Neural cell (in vitro differentiated cells): ENCODE measurements around the gene FANCG. TPM values are rescaled to one million over a fixed set of nuclear protein-coding genes. Genes with fewer than 3 reads are reported as not detected.

ENCODE experiments used
- H2AFZ ChIP-seq: fragments of 200-600, 300-800 bp; sonication (generic), shearing (Covaris generic); 2 replicates; pipeline ENCODE4 v1.6.0; 2014; ENCODE audit warnings: low read depth, mild to moderate bottlenecking, antibody characterized with exemption, low read length, moderate library complexity
- H3F3A ChIP-seq: fragments of 200-600 bp; shearing (Covaris generic); 2 replicates; pipeline ENCODE4 v1.6.1; 2016; ENCODE audit warnings: mild to moderate bottlenecking, moderate library complexity, mixed read lengths, antibody characterized with exemption, low read length; ENCODE audit not compliant: insufficient read depth, poor library complexity, severe bottlenecking
- H3K27ac ChIP-seq: fragments of 200-600, 300-800 bp; sonication (generic), shearing (Covaris generic); 2 replicates; pipeline ENCODE4 v1.5.1; 2014; ENCODE audit warnings: mild to moderate bottlenecking, low read length, moderate library complexity
- H3K27me3 ChIP-seq: fragments of 300-800, 200-600 bp; sonication (generic), shearing (Covaris generic); 2 replicates; pipeline ENCODE4 v1.6.0; 2014; ENCODE audit warnings: mild to moderate bottlenecking, low read depth, low read length, moderate library complexity; ENCODE audit not compliant: insufficient read depth
- H3K36me3 ChIP-seq: fragments of 300-800, 200-600 bp; sonication (generic), shearing (Covaris generic); 2 replicates; pipeline ENCODE4 v1.5.1; 2014; ENCODE audit warnings: mild to moderate bottlenecking, antibody characterized with exemption, low read length, moderate library complexity; ENCODE audit not compliant: insufficient read depth
- H3K4me2 ChIP-seq: fragments of 300-800, 200-600 bp; sonication (generic), shearing (Covaris generic); 2 replicates; pipeline ENCODE4 v1.6.0; 2014; ENCODE audit warnings: mild to moderate bottlenecking, low read length
- H3K4me3 ChIP-seq: fragments of 300-800, 200-600 bp; sonication (generic), shearing (Covaris generic); 2 replicates; pipeline ENCODE4 v1.5.1; 2014; ENCODE audit warnings: mild to moderate bottlenecking, low read length, moderate library complexity
- H3K79me2 ChIP-seq: fragments of 200-600 bp; shearing (Covaris generic); replicated peaks from 2 replicates; pipeline ENCODE4 v1.6.0; 2014; ENCODE audit warnings: mild to moderate bottlenecking, low read length, moderate library complexity; ENCODE audit not compliant: insufficient read depth
- H3K9ac ChIP-seq: fragments of 300-800, 200-600 bp; sonication (generic), shearing (Covaris generic); 2 replicates; pipeline ENCODE4 v1.6.1; 2016; ENCODE audit warnings: mild to moderate bottlenecking, low read length, mixed read lengths
- H3K9me2 ChIP-seq: fragments of 200-600 bp; shearing (Covaris generic); 2 replicates; pipeline ENCODE4 v1.6.1; 2016; ENCODE audit warnings: mild to moderate bottlenecking, low read length, mixed read lengths; ENCODE audit not compliant: insufficient read depth
- H3K9me3 ChIP-seq: fragments of 200-600, 300-800 bp; sonication (generic), shearing (Covaris generic); 2 replicates; pipeline ENCODE4 v1.6.1; 2016; ENCODE audit warnings: mild to moderate bottlenecking, mixed run types, low read length, moderate library complexity, mixed read lengths
- H4K20me1 ChIP-seq: fragments of 200-600 bp; shearing (Covaris generic); 2 replicates; pipeline ENCODE4 v1.6.1; 2016; ENCODE audit warnings: mild to moderate bottlenecking, mixed run types; ENCODE audit not compliant: insufficient read depth
- CTCF ChIP-seq: fragments of 450-650 bp; IDR thresholded peaks from 2 replicates; pipeline ENCODE4 v1.5.1; 2014; ENCODE audit warnings: antibody characterized with exemption, mild to moderate bottlenecking, moderate library complexity; ENCODE audit not compliant: poor library complexity, severe bottlenecking
- EP300 ChIP-seq: fragments of 450-650 bp; conservative IDR thresholded peaks from 2 replicates; pipeline ENCODE4 v1.6.1; 2014; ENCODE audit warnings: antibody characterized with exemption, mild to moderate bottlenecking, moderate library complexity; ENCODE audit not compliant: poor library complexity, severe bottlenecking
- EZH2 ChIP-seq: fragments of 200-600, 300-800 bp; shearing (Covaris generic), sonication (generic); IDR thresholded peaks from 2 replicates; pipeline ENCODE4 v1.6.1; 2014; ENCODE audit warnings: antibody characterized with exemption, low read length, borderline replicate concordance, mild to moderate bottlenecking; ENCODE audit not compliant: insufficient read depth, poor library complexity, severe bottlenecking
- MXI1 ChIP-seq: fragments of 450-650 bp; conservative IDR thresholded peaks from 2 replicates; pipeline ENCODE4 v1.6.1; 2014; ENCODE audit warnings: antibody characterized with exemption, mild to moderate bottlenecking; ENCODE audit not compliant: poor library complexity, severe bottlenecking
- POLR2AphosphoS5 ChIP-seq: IDR thresholded peaks from 2 replicates; pipeline ENCODE4 v1.6.1; 2012
- RAD21 ChIP-seq: fragments of 450-650 bp; conservative IDR thresholded peaks from 2 replicates; pipeline ENCODE4 v1.6.1; 2014; ENCODE audit warnings: antibody characterized with exemption, mild to moderate bottlenecking, moderate library complexity
- REST ChIP-seq: IDR thresholded peaks from 2 replicates; pipeline ENCODE4 v1.6.1; 2012; ENCODE audit warnings: borderline replicate concordance
- SMC3 ChIP-seq: fragments of 450-650 bp; conservative IDR thresholded peaks from 2 replicates; pipeline ENCODE4 v1.6.1; 2014; ENCODE audit warnings: antibody characterized with exemption, mild to moderate bottlenecking, moderate library complexity; ENCODE audit not compliant: poor library complexity
- TAF1 ChIP-seq: IDR thresholded peaks from 2 replicates; pipeline ENCODE4 v1.6.1; 2012; ENCODE audit warnings: low read depth
- polyA plus RNA-seq: library from polyadenylated mRNA; depleted of rRNA; stranded (reverse); fragments of >200 nt; gene quantifications from 2 replicates; pipeline ENCODE4 v1.2.3, GENCODE V29; 2014

FANCG gene
- polyA plus RNA-seq, 1 donor from 2014 or later = 56.0 TPM

- Histone ChIP-seq H4K20me1 (no peaks in the 10 kb centered on the region), H3K79me2 (peaks cover 40% of the 10 kb centered on the region), H3F3A (peaks cover 7% of the 10 kb centered on the region), H3K4me3 (no peak overlapping the region), H3K9ac (no peak overlapping the region), H2AFZ (no peak overlapping the region), H3K9me3 (no peaks in the 10 kb centered on the region), H3K27ac (no peak overlapping the region), H3K4me2 (no peak overlapping the region), H3K27me3 (no peaks in the 10 kb centered on the region), H3K9me2 (no peaks in the 10 kb centered on the region), H3K36me3 (no peaks in the 10 kb centered on the region)
- TF ChIP-seq POLR2AphosphoS5 (no peak), CTCF (no peak), REST (no peak), MXI1 (no peak), EZH2 (no peak), TAF1 (no peak), SMC3 (no peak), EP300 (no peak), RAD21 (no peak)
These were observed 26.6 kb upstream of the FANCG start for GRCh38 chr9:35106343-35106730.

GRCh38 chr9:35105571-35106342 lies 26.0 kb upstream of the FANCG start:
- TF ChIP-seq TAF1 (no peak), RAD21 (no peak), REST (no peak), SMC3 (no peak), EP300 (no peak), EZH2 (no peak), POLR2AphosphoS5 (no peak), CTCF (no peak), MXI1 (no peak)
- H3F3A ChIP-seq = peaks cover 7% of the 10 kb centered on the region
- H3K27me3 ChIP-seq = no peaks in the 10 kb centered on the region
- H3K27ac ChIP-seq = peak overlapping the region; percentile 0
- no peaks in the 10 kb centered on the region for H3K9me3 ChIP-seq
- H3K79me2 ChIP-seq = peaks cover 35% of the 10 kb centered on the region
- no peak overlapping the region for H3K4me2 ChIP-seq
- H2AFZ ChIP-seq = no peak overlapping the region
- H3K36me3 ChIP-seq = no peaks in the 10 kb centered on the region
- H3K9ac ChIP-seq = no peak overlapping the region
- no peaks in the 10 kb centered on the region for H3K9me2 ChIP-seq
- no peaks in the 10 kb centered on the region for H4K20me1 ChIP-seq
- H3K4me3 ChIP-seq = no peak overlapping the region
